ENCODE results near the gene TBC1D32.

DNA sequence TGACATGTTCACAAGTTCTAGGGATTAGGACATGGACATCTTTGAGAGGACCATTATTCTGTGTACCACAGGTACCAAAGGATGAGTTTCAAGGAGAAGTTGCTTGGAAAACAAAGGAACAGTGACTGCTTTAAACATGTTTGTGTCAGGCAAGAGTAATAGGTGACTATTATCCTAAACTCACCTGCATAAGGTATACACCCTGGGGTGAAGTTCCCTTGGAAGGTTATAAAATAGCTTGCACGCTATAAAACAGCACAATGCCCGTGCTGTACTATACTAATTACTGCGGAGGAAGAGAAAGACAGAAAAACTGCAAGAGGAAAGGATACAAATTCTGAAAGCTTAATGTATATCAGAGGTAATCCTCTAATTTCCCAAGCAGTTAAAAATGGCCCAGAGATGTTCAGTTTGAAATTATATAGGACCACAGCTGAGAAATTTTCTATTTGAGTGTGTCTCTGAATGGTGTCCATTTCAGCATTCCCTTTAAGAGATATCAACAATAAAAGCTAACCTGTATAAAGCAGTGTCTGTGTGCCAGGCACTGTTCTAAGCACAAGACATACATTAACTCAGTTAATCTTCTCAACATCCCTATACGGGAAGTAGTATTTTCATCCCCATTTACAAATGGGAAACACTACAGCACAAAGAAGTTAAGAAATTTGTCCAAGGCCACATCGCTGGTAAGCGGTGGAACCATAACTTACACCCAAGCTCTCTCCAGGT lies 19.7 kb downstream of the TBC1D32 start:
- TF ChIP-seq, protein P1, sequence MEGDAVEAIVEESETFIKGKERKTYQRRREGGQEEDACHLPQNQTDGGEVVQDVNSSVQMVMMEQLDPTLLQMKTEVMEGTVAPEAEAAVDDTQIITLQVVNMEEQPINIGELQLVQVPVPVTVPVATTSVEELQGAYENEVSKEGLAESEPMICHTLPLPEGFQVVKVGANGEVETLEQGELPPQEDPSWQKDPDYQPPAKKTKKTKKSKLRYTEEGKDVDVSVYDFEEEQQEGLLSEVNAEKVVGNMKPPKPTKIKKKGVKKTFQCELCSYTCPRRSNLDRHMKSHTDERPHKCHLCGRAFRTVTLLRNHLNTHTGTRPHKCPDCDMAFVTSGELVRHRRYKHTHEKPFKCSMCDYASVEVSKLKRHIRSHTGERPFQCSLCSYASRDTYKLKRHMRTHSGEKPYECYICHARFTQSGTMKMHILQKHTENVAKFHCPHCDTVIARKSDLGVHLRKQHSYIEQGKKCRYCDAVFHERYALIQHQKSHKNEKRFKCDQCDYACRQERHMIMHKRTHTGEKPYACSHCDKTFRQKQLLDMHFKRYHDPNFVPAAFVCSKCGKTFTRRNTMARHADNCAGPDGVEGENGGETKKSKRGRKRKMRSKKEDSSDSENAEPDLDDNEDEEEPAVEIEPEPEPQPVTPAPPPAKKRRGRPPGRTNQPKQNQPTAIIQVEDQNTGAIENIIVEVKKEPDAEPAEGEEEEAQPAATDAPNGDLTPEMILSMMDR (conservative IDR thresholded peaks at IDR 0.05; ENCODE audit: low read length), result no peak
- no peak for TF ChIP-seq EZH2phosphoT487 (IDR thresholded peaks at IDR 0.05; ENCODE audit: borderline replicate concordance)

Data from Loucy (cell line).